NB4 (cell line): ENCODE data around the gene REEP6.

Experiments used
- MYC ChIP-seq: IDR thresholded peaks from 2 replicates; pipeline ENCODE4 v1.6.1; 2011; ENCODE audit warnings: low read depth, low read length
- POLR2A ChIP-seq: IDR thresholded peaks from 2 replicates; pipeline ENCODE4 v1.6.1; 2011; ENCODE audit warnings: mild to moderate bottlenecking; ENCODE audit not compliant: insufficient read length; ENCODE audit errors: extremely low read depth
- TF ChIP-seq, protein P1 (sequence below): IDR thresholded peaks from one replicate; pipeline ENCODE4 v1.5.1; 2012; ENCODE audit warnings: low read depth, low read length

DNA sequence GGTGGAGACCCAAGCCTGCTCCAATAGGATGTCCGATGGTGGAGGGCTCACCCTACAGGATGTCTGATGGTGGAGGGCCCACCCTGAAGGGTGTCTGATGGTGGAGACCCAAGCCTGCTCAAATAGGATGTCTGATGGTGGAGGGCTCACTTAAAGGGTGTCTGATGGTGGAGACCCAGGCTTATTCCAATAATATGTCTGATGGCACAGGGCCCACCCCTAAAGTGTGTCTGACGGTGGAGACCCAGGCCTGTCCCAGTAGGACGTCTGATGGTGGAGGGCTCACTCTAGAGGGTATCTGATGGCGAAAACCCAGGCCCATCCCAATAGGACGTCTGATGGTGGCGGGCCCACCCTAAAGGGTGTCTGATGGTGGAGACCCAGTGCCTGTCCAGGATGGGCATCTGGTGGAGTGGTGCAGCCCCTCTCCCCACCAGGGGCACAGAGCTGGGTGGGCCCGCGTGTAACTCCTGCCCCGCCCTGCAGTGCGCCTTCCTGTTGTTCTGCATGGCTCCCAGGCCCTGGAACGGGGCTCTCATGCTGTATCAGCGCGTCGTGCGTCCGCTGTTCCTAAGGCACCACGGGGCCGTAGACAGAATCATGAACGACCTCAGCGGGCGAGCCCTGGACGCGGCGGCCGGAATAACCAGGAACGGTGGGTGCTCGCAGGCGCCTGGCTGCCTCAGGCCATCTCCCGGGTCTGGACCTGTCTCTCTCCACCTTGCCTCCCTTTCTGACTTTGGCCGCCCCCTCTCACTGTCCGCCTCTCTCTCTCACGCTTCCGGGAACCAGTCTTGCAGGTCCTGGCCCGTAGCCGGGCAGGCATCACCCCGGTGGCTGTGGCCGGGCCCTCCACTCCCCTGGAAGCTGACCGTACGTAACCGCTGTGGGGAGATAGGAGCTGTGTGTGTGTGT, 5.1 kb downstream of the REEP6 start:
- TF ChIP-seq, protein P1, sequence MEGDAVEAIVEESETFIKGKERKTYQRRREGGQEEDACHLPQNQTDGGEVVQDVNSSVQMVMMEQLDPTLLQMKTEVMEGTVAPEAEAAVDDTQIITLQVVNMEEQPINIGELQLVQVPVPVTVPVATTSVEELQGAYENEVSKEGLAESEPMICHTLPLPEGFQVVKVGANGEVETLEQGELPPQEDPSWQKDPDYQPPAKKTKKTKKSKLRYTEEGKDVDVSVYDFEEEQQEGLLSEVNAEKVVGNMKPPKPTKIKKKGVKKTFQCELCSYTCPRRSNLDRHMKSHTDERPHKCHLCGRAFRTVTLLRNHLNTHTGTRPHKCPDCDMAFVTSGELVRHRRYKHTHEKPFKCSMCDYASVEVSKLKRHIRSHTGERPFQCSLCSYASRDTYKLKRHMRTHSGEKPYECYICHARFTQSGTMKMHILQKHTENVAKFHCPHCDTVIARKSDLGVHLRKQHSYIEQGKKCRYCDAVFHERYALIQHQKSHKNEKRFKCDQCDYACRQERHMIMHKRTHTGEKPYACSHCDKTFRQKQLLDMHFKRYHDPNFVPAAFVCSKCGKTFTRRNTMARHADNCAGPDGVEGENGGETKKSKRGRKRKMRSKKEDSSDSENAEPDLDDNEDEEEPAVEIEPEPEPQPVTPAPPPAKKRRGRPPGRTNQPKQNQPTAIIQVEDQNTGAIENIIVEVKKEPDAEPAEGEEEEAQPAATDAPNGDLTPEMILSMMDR: no peak
- TF ChIP-seq MYC (no peak), POLR2A (no peak)
